Body of pancreas (tissue), 4 donors: Measurements from ENCODE around the gene TOM1L2.

Experiments used
- POLR2A ChIP-seq, 3 donors: fragments of 450-650 bp; IDR thresholded peaks; one replicate each; pipeline ENCODE4 v1.6.1; 2016; ENCODE audit warnings: antibody characterized with exemption in 3 of 3, mild to moderate bottlenecking in 2 of 3
- TF ChIP-seq, protein P1 (sequence below), 7 experiments: fragments of 450-650 bp in 4 of 7; fragments of 200-600 bp in 3 of 7; sonication (generic) in 3 of 7; IDR thresholded peaks; one replicate each; pipeline ENCODE4 v1.5.1; 2016 to 2019; ENCODE audit warnings: antibody characterized with exemption in 7 of 7

DNA sequence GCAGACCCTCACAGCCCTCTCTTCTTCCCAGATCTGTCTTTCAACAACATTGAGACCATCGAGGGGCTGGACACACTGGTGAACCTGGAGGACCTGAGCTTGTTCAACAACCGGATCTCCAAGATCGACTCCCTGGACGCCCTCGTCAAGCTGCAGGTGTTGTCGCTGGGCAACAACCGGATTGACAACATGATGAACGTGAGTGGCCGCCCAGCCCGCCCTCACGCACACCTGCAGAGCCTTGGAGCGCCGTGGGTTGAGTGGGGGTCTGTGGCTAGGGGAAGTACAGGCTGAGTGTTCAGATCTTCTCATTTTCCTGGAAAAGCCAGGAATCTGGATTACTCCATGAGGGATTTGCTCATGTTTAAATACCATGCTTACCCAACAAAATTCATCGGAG lies 15.7 kb upstream of the TOM1L2 start:
- TF ChIP-seq, protein P1, sequence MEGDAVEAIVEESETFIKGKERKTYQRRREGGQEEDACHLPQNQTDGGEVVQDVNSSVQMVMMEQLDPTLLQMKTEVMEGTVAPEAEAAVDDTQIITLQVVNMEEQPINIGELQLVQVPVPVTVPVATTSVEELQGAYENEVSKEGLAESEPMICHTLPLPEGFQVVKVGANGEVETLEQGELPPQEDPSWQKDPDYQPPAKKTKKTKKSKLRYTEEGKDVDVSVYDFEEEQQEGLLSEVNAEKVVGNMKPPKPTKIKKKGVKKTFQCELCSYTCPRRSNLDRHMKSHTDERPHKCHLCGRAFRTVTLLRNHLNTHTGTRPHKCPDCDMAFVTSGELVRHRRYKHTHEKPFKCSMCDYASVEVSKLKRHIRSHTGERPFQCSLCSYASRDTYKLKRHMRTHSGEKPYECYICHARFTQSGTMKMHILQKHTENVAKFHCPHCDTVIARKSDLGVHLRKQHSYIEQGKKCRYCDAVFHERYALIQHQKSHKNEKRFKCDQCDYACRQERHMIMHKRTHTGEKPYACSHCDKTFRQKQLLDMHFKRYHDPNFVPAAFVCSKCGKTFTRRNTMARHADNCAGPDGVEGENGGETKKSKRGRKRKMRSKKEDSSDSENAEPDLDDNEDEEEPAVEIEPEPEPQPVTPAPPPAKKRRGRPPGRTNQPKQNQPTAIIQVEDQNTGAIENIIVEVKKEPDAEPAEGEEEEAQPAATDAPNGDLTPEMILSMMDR (IDR thresholded peaks at IDR 0.05): no peak
- TF ChIP-seq POLR2A (IDR thresholded peaks at IDR 0.05): no peak
